Peyer's patch (tissue), 4 donors: ENCODE data around the gene FGR.

Experiments used
- POLR2A ChIP-seq, 2 donors: fragments of 450-650 bp; IDR thresholded peaks; one replicate each; pipeline ENCODE4 v1.5.1; 2017; ENCODE audit warnings: antibody characterized with exemption in 2 of 2, mild to moderate bottlenecking in 2 of 2, moderate library complexity in 2 of 2
- TF ChIP-seq, protein P1 (sequence below), 6 experiments: fragments of 450-650 bp in 4 of 6; fragments of 200-600 bp in 2 of 6; sonication (generic) in 1 of 6; IDR thresholded peaks; one replicate each; pipeline ENCODE4 v1.5.1; 2017 to 2019; ENCODE audit warnings: antibody characterized with exemption in 6 of 6, mild to moderate bottlenecking in 3 of 6, moderate library complexity in 1 of 6

DNA sequence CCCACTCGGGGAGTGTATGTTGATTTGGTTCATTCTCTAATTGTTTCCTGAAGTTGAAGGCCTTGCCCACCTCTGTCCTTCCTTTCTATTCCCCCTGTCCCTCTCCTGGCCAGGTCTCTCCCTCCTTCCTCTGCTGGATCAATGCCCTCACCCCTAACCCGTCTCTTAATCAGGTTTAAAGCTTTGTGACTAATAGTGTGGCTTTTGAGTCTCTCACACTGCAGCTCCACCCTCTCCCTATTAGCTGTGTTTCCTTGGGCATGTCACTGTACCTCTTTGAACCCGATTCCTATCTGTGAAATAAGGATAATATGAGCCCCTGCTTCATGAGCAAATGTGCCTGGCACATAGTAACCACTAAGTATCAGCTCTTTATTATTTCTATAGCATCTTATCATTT is 51.5 kb downstream of the FGR start:
- TF ChIP-seq, protein P1, sequence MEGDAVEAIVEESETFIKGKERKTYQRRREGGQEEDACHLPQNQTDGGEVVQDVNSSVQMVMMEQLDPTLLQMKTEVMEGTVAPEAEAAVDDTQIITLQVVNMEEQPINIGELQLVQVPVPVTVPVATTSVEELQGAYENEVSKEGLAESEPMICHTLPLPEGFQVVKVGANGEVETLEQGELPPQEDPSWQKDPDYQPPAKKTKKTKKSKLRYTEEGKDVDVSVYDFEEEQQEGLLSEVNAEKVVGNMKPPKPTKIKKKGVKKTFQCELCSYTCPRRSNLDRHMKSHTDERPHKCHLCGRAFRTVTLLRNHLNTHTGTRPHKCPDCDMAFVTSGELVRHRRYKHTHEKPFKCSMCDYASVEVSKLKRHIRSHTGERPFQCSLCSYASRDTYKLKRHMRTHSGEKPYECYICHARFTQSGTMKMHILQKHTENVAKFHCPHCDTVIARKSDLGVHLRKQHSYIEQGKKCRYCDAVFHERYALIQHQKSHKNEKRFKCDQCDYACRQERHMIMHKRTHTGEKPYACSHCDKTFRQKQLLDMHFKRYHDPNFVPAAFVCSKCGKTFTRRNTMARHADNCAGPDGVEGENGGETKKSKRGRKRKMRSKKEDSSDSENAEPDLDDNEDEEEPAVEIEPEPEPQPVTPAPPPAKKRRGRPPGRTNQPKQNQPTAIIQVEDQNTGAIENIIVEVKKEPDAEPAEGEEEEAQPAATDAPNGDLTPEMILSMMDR (IDR thresholded peaks at IDR 0.05), result no peak
- no peak for TF ChIP-seq POLR2A (IDR thresholded peaks at IDR 0.05)
